ENCODE results near the gene TRIP13. TPM values are rescaled to one million over a fixed set of nuclear protein-coding genes. Genes with fewer than 3 reads are reported as not detected.

TRIP13 gene
- total and polyA plus RNA-seq, 4 donors = 2.7 to 6.2 (median 3.2) TPM

DNA sequence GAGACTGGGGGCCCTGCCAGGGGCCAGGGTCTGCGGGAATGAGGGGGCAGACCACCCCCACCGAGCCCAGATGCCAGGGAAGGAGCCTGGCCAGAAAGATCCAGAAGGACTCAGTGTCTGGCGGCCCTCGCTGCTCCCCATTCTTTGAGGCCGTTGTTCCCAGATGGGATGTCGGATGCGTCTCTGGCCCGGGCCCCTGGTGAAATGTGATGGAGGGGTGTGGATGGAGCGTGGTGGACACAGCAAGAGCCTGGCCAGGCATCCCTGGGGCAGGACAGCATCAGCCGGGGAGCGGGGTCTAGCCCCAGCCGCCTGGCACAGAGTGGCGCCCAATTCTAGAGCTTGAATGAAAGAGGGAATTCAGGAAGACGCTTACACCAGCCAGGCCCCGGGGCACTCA is 69.7 kb downstream of the TRIP13 start:
- H3K9ac ChIP-seq (ENCODE audit: insufficient read depth in 1 of 2, low read length in 2 of 2) = no peak overlapping the region
- H3K27ac ChIP-seq (ENCODE audit: low read depth in 1 of 2, low read length in 1 of 2) = peak overlapping the region in 1 of 2 donors; percentile 4
- WGBS, 2 donors = 92% methylated on average over 14 to 15 of the region's 15 CpGs
- TF ChIP-seq, protein P1, sequence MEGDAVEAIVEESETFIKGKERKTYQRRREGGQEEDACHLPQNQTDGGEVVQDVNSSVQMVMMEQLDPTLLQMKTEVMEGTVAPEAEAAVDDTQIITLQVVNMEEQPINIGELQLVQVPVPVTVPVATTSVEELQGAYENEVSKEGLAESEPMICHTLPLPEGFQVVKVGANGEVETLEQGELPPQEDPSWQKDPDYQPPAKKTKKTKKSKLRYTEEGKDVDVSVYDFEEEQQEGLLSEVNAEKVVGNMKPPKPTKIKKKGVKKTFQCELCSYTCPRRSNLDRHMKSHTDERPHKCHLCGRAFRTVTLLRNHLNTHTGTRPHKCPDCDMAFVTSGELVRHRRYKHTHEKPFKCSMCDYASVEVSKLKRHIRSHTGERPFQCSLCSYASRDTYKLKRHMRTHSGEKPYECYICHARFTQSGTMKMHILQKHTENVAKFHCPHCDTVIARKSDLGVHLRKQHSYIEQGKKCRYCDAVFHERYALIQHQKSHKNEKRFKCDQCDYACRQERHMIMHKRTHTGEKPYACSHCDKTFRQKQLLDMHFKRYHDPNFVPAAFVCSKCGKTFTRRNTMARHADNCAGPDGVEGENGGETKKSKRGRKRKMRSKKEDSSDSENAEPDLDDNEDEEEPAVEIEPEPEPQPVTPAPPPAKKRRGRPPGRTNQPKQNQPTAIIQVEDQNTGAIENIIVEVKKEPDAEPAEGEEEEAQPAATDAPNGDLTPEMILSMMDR (IDR thresholded peaks at IDR 0.05; ENCODE audit: control extremely low read depth, extremely low read depth) = no peak
- no peaks in the 10 kb centered on the region for H3K27me3 ChIP-seq (ENCODE audit: control insufficient read depth in 3 of 3, insufficient read depth in 3 of 3, low read length in 2 of 3)
- no peak overlapping the region for H3K4me3 ChIP-seq
- H3K9me3 ChIP-seq (ENCODE audit: control insufficient read depth in 4 of 4, insufficient read depth in 3 of 4, low read length in 3 of 4) = no peaks in the 10 kb centered on the region
- H3K36me3 ChIP-seq (ENCODE audit: control insufficient read depth in 4 of 4, insufficient read depth in 4 of 4, low read length in 4 of 4) = no peaks in the 10 kb centered on the region
- H3K4me1 ChIP-seq (ENCODE audit: control insufficient read depth in 5 of 5, insufficient read depth in 5 of 5, low read length in 5 of 5) = peaks cover 0 to 65% (median 42%) of the 10 kb centered on the region in 5 donors
- ATAC-seq (ENCODE audit: insufficient read depth, low FRiP score) (no peak), DNase-seq (no peak)

DNA sequence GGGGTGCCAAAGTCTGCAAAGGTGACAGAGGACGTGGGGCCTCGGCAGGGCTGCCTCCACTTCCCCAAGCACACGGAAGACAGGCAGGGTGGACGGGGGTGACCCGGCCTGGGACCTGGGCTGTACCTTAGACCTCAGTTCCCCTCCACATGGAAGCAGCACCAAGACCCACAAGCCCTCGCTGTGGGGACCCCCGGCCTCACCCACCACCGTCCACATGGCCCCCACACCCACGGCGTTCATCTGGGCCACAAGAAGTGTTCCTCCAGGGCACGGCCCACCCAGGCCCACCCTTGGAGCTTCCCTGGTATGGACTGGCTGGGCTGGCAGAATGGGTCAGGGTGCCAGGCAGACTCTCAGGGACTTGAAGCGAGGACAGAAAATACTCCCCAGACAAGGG is 70.1 kb downstream of the TRIP13 start:
- DNase-seq (no peak), ATAC-seq (ENCODE audit: insufficient read depth, low FRiP score) (no peak)
- H3K9ac ChIP-seq (ENCODE audit: insufficient read depth in 1 of 2, low read length in 2 of 2) = no peak overlapping the region
- no peaks in the 10 kb centered on the region for H3K9me3 ChIP-seq (ENCODE audit: control insufficient read depth in 4 of 4, insufficient read depth in 3 of 4, low read length in 3 of 4)
- H3K27ac ChIP-seq (ENCODE audit: low read depth in 1 of 2, low read length in 1 of 2) = peak overlapping the region in 1 of 2 donors; percentile 59
- H3K27me3 ChIP-seq (ENCODE audit: control insufficient read depth in 3 of 3, insufficient read depth in 3 of 3, low read length in 2 of 3) = no peaks in the 10 kb centered on the region
- 94 to 95% methylated on average over 11 to 12 of the region's 12 CpGs for WGBS, 2 donors
- TF ChIP-seq, protein P1 (IDR thresholded peaks at IDR 0.05; ENCODE audit: control extremely low read depth, extremely low read depth) = no peak
- H3K4me3 ChIP-seq = no peak overlapping the region
- no peaks in the 10 kb centered on the region for H3K36me3 ChIP-seq (ENCODE audit: control insufficient read depth in 4 of 4, insufficient read depth in 4 of 4, low read length in 4 of 4)
- peaks cover 0 to 63% (median 38%) of the 10 kb centered on the region in 5 donors for H3K4me1 ChIP-seq (ENCODE audit: control insufficient read depth in 5 of 5, insufficient read depth in 5 of 5, low read length in 5 of 5)

DNA sequence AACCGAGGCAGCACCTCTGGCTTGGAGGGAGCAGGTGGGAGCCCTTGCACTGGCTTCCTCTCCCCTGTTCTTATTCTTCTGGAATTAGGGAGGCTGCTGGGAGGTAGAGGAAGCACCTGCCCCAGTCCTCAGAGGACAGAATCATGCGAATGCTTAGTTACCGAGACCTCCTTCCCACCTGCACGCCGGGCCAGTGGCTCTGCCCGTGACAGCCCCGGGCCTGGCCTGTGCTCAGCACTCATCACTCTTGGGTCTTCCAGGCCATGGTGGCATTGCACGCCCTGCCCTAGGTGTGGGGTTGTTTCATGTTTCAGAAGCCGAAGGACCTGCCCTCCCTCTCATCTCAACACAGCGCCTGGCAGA is 70.6 kb downstream of the TRIP13 start:
- DNase-seq (no peak), ATAC-seq (ENCODE audit: insufficient read depth, low FRiP score) (no peak)
- Histone ChIP-seq H3K27me3 (ENCODE audit: control insufficient read depth in 3 of 3, insufficient read depth in 3 of 3, low read length in 2 of 3) (peaks cover 0 to under 1% (median 0%) of the 10 kb centered on the region in 3 donors), H3K4me3 (no peak overlapping the region), H3K9me3 (ENCODE audit: control insufficient read depth in 4 of 4, insufficient read depth in 3 of 4, low read length in 3 of 4) (no peaks in the 10 kb centered on the region), H3K36me3 (ENCODE audit: control insufficient read depth in 4 of 4, insufficient read depth in 4 of 4, low read length in 4 of 4) (no peaks in the 10 kb centered on the region), H3K9ac (ENCODE audit: insufficient read depth in 1 of 2, low read length in 2 of 2) (no peak overlapping the region), H3K27ac (ENCODE audit: low read depth in 1 of 2, low read length in 1 of 2) (peak overlapping the region in 1 of 2 donors; percentile 59), H3K4me1 (ENCODE audit: control insufficient read depth in 5 of 5, insufficient read depth in 5 of 5, low read length in 5 of 5) (peaks cover 0 to 63% (median 37%) of the 10 kb centered on the region in 5 donors)
- TF ChIP-seq, protein P1 (IDR thresholded peaks at IDR 0.05; ENCODE audit: control extremely low read depth, extremely low read depth) = no peak
- WGBS, 2 donors = 77 to 85% methylated on average over 10 of the region's 10 CpGs
